Skeletal muscle cell (primary cell): ENCODE data around the gene VAC14.
"Not testable (repeated sequence)": the region's sequence is repeated elsewhere in the genome, so short reads cannot be mapped to it uniquely, and the experiment has no call there.

Experiments used
- DNase-seq: peaks from one replicate; pipeline ENCODE4 v3.0.0-alpha.2; 2010; ENCODE audit warnings: low read depth
- H3K4me3 ChIP-seq: 2 replicates; pipeline ENCODE4 v1.5.1; 2011; ENCODE audit warnings: low read depth, mild to moderate bottlenecking, control low read depth, low read length, moderate library complexity

Gene VAC14

GRCh38 chr16:70659546-70659945, 141.4 kb downstream of the VAC14 start:
- DNase-seq, result no peak
- no peak overlapping the region for H3K4me3 ChIP-seq

GRCh38 chr16:70658921-70659320, 142.0 kb downstream of the VAC14 start:
- no peak for DNase-seq
- H3K4me3 ChIP-seq, result no peak overlapping the region

GRCh38 chr16:70657956-70658355, 143.0 kb downstream of the VAC14 start:
- DNase-seq, result peak; percentile 36
- no peak overlapping the region for H3K4me3 ChIP-seq

DNA sequence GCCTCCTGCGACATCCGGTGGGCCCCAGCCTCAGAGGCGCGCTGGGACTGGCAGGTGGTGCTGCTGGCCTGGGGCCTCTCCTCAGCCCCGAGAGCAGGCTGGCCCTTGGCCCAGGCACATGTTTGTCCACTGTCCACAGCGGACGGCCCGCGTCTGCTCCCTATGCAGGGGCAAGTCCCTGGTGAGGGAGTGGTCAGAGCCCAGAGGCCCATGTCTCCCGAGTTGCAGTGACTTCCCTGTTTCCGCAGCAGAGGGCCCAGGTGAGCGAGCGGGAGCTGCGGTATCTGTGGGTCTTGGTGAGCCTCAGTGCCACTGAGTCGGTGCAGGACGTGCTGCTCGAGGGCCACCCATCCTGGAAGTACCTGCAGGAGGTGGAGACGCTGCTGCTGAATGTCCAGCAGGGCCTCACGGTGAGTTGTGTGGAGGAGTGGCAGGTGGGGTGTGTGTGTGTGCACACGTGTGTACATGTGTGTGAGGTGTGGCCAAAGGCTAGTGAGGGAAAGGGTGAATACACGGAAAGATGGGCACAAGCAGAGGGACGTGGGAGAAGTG, 144.2 kb downstream of the VAC14 start:
- no peak overlapping the region for H3K4me3 ChIP-seq
- DNase-seq, result no peak

- no peak overlapping the region for H3K4me3 ChIP-seq
- DNase-seq, result no peak
Observed at GRCh38 chr16:70656065-70656711, 144.8 kb downstream of the VAC14 start.

DNA sequence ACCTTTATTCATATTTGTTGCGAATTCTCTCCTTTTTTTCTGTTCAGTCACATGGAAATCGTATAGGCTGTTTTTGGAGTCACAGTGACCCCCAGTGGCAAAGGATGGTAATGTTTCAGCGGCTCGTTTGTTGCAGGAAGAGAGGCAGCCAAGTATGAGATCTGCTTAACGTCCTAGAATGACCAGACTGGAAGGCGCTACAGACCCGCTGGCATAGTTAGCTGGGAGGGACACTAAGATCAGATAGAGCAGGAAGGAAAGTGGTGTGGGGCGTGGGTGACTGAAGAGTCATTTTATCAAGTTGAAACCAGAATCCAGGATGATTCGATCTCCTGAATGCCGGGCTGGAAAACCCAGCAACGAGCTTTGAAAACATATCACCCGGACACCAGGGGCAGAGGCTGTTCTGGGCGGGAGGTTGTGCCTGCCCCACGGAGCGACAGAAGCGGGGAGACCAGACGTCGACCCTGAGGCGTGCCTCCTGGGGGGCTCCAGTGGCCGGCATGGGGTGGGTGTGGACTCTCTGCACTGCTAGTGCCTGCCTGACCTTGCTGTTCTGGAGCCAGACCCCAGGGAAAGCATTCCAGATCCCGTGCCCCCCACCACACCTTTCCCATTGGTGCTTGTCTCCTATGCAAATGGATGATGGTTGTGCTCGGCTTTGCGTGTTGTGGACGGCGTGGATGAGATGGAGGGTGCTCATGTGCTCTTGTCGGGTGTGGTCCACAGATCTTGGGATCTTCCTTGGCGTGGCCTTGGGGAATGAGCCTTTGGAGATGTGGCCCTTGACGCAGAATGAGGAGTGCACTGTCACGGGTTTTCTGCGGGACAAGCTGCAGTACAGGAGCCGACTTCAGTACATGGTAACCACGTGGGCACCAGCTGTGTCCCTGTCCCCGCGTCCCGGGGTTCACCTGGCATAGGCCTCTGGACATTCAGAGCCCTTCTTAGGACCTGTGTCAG, 146.9 kb downstream of the VAC14 start:
- DNase-seq, result peak; percentile 25
- H3K4me3 ChIP-seq, result peak overlapping the region; percentile 23

DNA sequence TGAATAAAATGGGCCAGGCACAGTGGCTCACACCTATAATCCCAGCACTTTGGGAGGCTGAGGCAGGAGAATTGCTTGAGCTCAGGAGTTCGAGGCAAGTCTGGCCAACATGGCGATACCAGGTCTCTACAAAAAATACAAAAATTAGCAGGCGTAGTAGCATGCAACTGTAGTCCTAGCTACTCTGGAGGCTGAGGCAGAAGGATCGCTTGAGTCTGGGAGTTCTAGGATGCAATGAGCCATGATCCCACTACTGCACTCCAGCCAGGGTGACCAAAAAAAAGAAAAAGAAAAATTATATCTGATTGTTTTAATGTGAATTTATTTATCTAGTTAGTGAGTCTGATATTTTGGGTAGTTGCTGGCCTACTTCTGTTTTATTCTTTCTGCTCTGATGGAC, 147.6 kb downstream of the VAC14 start:
- H3K4me3 ChIP-seq, result no peak overlapping the region
- no peak for DNase-seq

- DNase-seq, result no peak
- H3K4me3 ChIP-seq, result no peak overlapping the region
Observed at GRCh38 chr16:70652322-70652721, 148.6 kb downstream of the VAC14 start.

- DNase-seq, result no peak
- H3K4me3 ChIP-seq, result no peak overlapping the region
Observed at GRCh38 chr16:70651524-70651923, 149.4 kb downstream of the VAC14 start.

- H3K4me3 ChIP-seq, result no peak overlapping the region
- no peak for DNase-seq
Observed at GRCh38 chr16:70650216-70650615, 150.7 kb downstream of the VAC14 start.

- no peak overlapping the region for H3K4me3 ChIP-seq
- DNase-seq, result no peak
Observed at GRCh38 chr16:70649300-70649699, 151.7 kb downstream of the VAC14 start.

DNA sequence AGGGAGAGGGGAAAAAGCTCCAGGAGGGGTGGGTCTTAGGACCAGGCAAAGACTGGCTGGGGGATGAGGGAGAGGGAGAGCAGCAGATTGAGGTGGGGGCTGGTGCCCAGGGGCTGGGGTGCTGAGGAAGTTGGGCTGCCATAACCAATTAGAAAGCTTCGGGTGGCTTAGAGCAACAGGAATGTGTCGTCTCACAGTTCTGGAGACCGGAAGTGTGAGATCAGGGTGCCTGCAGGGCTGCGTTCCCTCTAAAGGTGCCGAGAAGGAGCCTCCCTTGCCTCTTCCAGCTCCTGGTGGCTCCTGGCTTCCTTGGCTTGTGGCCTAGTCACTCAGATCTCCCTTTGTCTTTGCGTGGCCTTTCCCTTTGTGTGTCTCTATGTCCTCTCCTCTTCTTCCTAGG, 152.4 kb downstream of the VAC14 start:
- no peak for DNase-seq
- no peak overlapping the region for H3K4me3 ChIP-seq

- peak overlapping the region; percentile 21 for H3K4me3 ChIP-seq
- no peak for DNase-seq
Observed at GRCh38 chr16:70647441-70648359, 153.3 kb downstream of the VAC14 start.

DNA sequence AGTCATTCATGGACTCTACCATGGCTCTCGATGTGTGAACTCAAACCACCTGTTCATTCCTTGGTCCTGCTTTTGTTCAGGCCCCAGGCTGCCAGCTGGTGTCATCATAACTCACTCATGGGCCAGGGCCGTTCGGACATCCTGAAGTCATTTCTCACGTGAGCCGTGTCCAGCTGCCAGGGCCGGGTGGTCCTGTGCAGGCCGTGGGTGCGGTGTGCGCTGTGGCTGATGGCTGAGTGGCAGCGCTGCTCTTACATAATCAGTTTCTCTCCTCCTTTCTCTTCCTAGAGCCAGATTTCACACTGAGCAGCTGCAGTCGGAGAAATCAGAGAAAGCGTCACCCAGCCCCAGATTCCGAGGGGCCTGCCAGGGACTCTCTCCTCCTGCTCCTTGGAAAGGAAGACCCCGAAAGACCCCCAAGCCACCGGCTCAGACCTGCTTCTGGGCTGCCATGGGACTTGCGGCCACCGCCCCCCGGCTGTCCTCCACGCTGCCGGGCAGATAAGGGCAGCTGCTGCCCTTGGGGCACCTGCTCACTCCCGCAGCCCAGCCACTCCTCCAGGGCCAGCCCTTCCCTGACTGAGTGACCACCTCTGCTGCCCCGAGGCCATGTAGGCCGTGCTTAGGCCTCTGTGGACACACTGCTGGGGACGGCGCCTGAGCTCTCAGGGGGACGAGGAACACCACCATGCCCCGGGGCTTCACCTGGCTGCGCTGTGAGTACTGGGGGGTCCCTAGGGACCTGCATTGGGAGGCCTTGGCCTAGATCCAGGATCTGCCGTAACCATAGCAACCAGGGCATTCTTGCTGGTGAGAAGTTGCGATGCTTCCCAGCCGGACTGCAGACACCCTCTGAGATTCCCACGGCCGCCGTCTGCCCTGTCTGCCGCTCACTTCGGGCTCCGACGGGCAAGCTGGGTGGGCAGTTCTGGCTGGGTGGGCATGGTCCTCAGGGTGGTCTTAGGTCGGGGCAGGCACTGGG, 154.4 kb downstream of the VAC14 start, which contains the start of gene IL34:
TSS of gene IL34 (plus strand) at position 300 of the 982 bp plus-strand sequence. CDS start at position 689, 389 bp downstream.
- H3K4me3 ChIP-seq, result peak within 1 kb of the TSS; percentile 21
- peak; percentile 61 for DNase-seq

GRCh38 chr16:70644763-70645597, 156.0 kb downstream of the VAC14 start:
- DNase-seq, result no peak
- no peak overlapping the region for H3K4me3 ChIP-seq

- not testable (repeated sequence) for H3K4me3 ChIP-seq, DNase-seq
Observed at GRCh38 chr16:70643264-70643663, 157.7 kb downstream of the VAC14 start.

DNA sequence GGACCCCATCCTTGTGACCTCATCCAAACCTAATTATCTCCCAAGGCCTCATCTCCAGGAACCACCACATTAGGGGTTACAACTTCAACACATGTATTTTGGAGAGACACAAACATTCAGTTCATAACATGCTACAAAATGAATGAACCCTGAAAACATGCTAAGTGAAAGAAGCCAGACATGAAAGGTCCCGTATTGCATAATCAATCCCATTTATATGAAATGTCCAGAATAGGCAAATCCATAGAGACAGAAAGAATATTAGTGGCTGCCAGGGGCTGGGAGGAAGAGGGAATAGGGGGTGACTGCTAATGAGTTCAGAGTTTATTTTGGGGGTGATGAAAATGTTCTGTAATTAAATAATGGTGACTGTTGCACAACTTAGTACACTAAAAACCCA, 158.3 kb downstream of the VAC14 start:
- no peak for DNase-seq
- H3K4me3 ChIP-seq, result no peak overlapping the region
